ENCODE results near the gene HPX. TPM values are rescaled to one million over a fixed set of nuclear protein-coding genes. Genes with fewer than 3 reads are reported as not detected.
A peak's percentile ranks its signal among the peaks of the same experiment; 100 is the strongest.

The HPX gene
- total and polyA plus RNA-seq, 10 donors, result 0.65 to 3.8 (median 1.4) TPM; not detected in 1

- Histone ChIP-seq H3K27me3 (replicated peaks in 1 of 7) (no peaks in the 10 kb centered on the region), H3K9me3 (no peaks in the 10 kb centered on the region), H3K4me1 (peaks cover 12 to 40% (median 24%) of the 10 kb centered on the region in 6 donors), H3K27ac (peak overlapping the region; percentile 78 to 94 (median 92)), H3K36me3 (peaks cover 0 to 40% (median 17%) of the 10 kb centered on the region in 6 donors), H3K4me3 (peak overlapping the region; percentile 63 to 85 (median 75))
- no peak for TF ChIP-seq CTCF (IDR thresholded peaks at IDR 0.05 in 8 of 11, conservative IDR thresholded peaks at IDR 0.05 in 3 of 11)
- TF ChIP-seq POLR2A (IDR thresholded peaks at IDR 0.05), result no peak
- no peak for TF ChIP-seq POLR2AphosphoS5 (IDR thresholded peaks at IDR 0.05)
- 35 to 47% (median 37%) methylated on average over 12 to 19 of the region's 19 CpGs for WGBS, 5 donors
- intact Hi-C loops (cut with DNase I; ENCODE audit: low total_unique reads), result no loop called here
- DNase-seq, result peak; percentile 75
Observed at GRCh38 chr11:6390718-6391469, 49.9 kb downstream of the HPX start.

- H3K4me3 ChIP-seq, result peak within 1 kb of the TSS; percentile 63 to 85 (median 75)
- H3K36me3 ChIP-seq, result peaks cover 0 to 32% (median 16%) of the 10 kb centered on the region in 6 donors
- H3K4me1 ChIP-seq, result peaks cover 12 to 40% (median 24%) of the 10 kb centered on the region in 6 donors
- H3K27me3 ChIP-seq (replicated peaks in 1 of 7), result no peaks in the 10 kb centered on the region
- H3K9me3 ChIP-seq, result no peaks in the 10 kb centered on the region
- H3K27ac ChIP-seq, result peak within 1 kb of the TSS; percentile 78 to 94 (median 92)
- intact Hi-C loops (cut with DNase I; ENCODE audit: low total_unique reads), result no loop called here
- 1% methylated on average over 21 to 63 of the region's 63 CpGs for WGBS, 5 donors
- DNase-seq, result peak; percentile 99
- TF ChIP-seq CTCF (IDR thresholded peaks at IDR 0.05 in 8 of 11, conservative IDR thresholded peaks at IDR 0.05 in 3 of 11), result peak in 2 of 11 experiments; percentile 29 to 44
- TF ChIP-seq POLR2A (IDR thresholded peaks at IDR 0.05), result peak in 2 of 3 donors; percentile 39 to 74
- peak; percentile 89 to 94 (median 92) for TF ChIP-seq POLR2AphosphoS5 (IDR thresholded peaks at IDR 0.05)
Observed at GRCh38 chr11:6389905-6390717, 50.7 kb downstream of the HPX start, which contains the start of gene SMPD1. TSS of gene SMPD1 (plus strand) at chr11:6390474. CDS start at chr11:6390599, 125 bp downstream.

- H3K36me3 ChIP-seq, result peaks cover 0 to 19% (median 5%) of the 10 kb centered on the region in 6 donors
- TF ChIP-seq CTCF (IDR thresholded peaks at IDR 0.05 in 8 of 11, conservative IDR thresholded peaks at IDR 0.05 in 3 of 11), result no peak
- no peak for TF ChIP-seq POLR2A (IDR thresholded peaks at IDR 0.05)
- no peak for TF ChIP-seq POLR2AphosphoS5 (IDR thresholded peaks at IDR 0.05)
Observed at GRCh38 chr11:6388748-6389147, 52.0 kb downstream of the HPX start.

More at GRCh38 chr11:6388748-6389147, 52.0 kb downstream of the HPX start:
- Histone ChIP-seq H3K27ac (peak overlapping the region in 5 of 8 donors; percentile 78 to 94 (median 92)), H3K9me3 (no peaks in the 10 kb centered on the region), H3K4me1 (peaks cover 12 to 40% (median 24%) of the 10 kb centered on the region in 6 donors), H3K4me3 (no peak overlapping the region), H3K27me3 (replicated peaks in 1 of 7) (no peaks in the 10 kb centered on the region)
- DNase-seq, result no peak
- intact Hi-C loops (cut with DNase I; ENCODE audit: low total_unique reads), result no loop called here
- 90 to 100% (median 98%) methylated on average over 1 of the region's 1 CpG for WGBS, 5 donors
